T-helper 17 cell (primary cell): ENCODE results near the gene GTF2E1. TPM values are rescaled to one million over a fixed set of nuclear protein-coding genes. Genes with fewer than 3 reads are reported as not detected.
A peak's percentile ranks its signal among the peaks of the same experiment; 100 is the strongest.
"Not testable (repeated sequence)": the region's sequence is repeated elsewhere in the genome, so short reads cannot be mapped to it uniquely, and the experiment has no call there.

ENCODE experiments used
- ATAC-seq: fragments of 150-1000 bp; cut with Tn5 transposase; 2 replicates; pipeline ENCODE4 v1.10.0; 2021; ENCODE audit warnings: mild to moderate bottlenecking, moderate library complexity
- DNase-seq, 3 donors: peaks; one replicate each; pipeline versions ENCODE4 v3.0.0 to v3.0.0-alpha.2; 2020 to 2021
- H3K9me3 ChIP-seq: one replicate; pipeline ENCODE4 v1.7.0; 2013; ENCODE audit warnings: low read length, mild to moderate bottlenecking; ENCODE audit not compliant: control insufficient read depth, poor library complexity, severe bottlenecking
- H3K27ac Mint-ChIP-seq: one replicate; pipeline ENCODE4 v1.8.0; 2022; ENCODE audit warnings: mild to moderate bottlenecking, moderate library complexity, mixed read lengths
- H3K27me3 Mint-ChIP-seq: one replicate; pipeline ENCODE4 v1.8.0; 2022; ENCODE audit warnings: mixed read lengths
- H3K36me3 Mint-ChIP-seq: one replicate; pipeline ENCODE4 v1.8.0; 2022; ENCODE audit warnings: low read depth, mixed read lengths
- H3K4me1 Mint-ChIP-seq: one replicate; pipeline ENCODE4 v1.8.0; 2022; ENCODE audit warnings: mild to moderate bottlenecking, mixed read lengths
- H3K4me3 Mint-ChIP-seq: one replicate; pipeline ENCODE4 v1.8.0; 2022; ENCODE audit warnings: mild to moderate bottlenecking, moderate library complexity, mixed read lengths
- total RNA-seq, 4 donors: library from RNA in 2 of 4; stranded (reverse) in 2 of 4; gene quantifications; one replicate each; pipeline ENCODE4 v1.2.3 and lab custom pipeline; 2022 to 2026

GTF2E1 gene
- total RNA-seq, 2 donors from 2014 or later = 9.6 to 11.4 TPM

- Mint-ChIP-seq H3K36me3 (peaks cover 2% of the 10 kb centered on the region), H3K27ac (no peak overlapping the region), H3K27me3 (no peaks in the 10 kb centered on the region), H3K4me1 (peaks cover 49% of the 10 kb centered on the region), H3K4me3 (no peak overlapping the region)
- DNase-seq (no peak), ATAC-seq (no peak)
- H3K9me3 ChIP-seq = no peaks in the 10 kb centered on the region
These were observed 23.4 kb downstream of the GTF2E1 start for GRCh38 chr3:120765830-120766493.

DNA sequence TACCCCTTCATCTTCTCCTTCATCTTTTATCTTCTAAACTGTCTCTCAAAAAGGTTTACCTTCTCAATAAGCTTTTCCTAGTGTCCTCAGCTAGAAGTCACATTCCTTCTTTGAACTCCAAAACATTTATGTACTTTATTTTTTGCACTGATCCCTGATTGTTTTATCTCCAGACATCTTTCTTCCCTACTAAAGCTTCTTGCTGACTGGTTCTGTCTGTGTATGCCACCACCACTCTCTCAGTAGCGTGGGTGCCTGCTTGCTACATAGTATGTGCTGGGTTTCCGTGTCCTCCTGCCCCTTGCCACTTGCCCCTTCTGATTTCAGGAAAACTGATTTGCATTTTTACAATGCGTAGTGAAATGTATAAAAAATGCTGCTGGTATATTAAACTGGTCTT lies 24.0 kb downstream of the GTF2E1 start:
- ATAC-seq = no peak
- H3K4me3 Mint-ChIP-seq = no peak overlapping the region
- H3K36me3 Mint-ChIP-seq = peaks cover 2% of the 10 kb centered on the region
- H3K9me3 ChIP-seq = no peaks in the 10 kb centered on the region
- no peak for DNase-seq
- H3K4me1 Mint-ChIP-seq = peaks cover 45% of the 10 kb centered on the region
- no peaks in the 10 kb centered on the region for H3K27me3 Mint-ChIP-seq
- H3K27ac Mint-ChIP-seq = peak overlapping the region; percentile 11

DNA sequence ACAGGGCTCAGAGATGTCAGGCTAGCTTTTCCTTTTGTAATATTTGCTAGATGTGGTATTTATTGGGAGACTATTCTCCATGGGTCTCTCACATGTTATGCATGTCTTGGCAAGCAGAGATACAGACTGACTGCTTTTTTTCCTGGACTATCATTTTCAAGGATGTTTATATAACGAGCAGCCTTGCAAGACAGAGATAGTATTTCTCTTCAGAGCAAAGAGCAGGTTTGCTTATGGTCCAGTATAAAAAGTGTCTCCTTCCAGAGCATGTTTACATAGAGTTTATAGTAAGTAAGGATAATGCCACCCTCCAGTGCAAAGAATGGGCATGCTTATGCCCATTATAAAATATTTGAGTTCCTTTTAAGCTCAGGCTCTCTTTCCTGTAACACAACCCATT lies 24.6 kb downstream of the GTF2E1 start:
- DNase-seq = no peak
- H3K27ac Mint-ChIP-seq = peak overlapping the region; percentile 11
- no peak for ATAC-seq
- H3K36me3 Mint-ChIP-seq = peaks cover 2% of the 10 kb centered on the region
- H3K4me3 Mint-ChIP-seq = no peak overlapping the region
- H3K27me3 Mint-ChIP-seq = no peaks in the 10 kb centered on the region
- H3K4me1 Mint-ChIP-seq = peaks cover 44% of the 10 kb centered on the region
- H3K9me3 ChIP-seq = no peaks in the 10 kb centered on the region

GRCh38 chr3:120769436-120769835 lies 26.9 kb downstream of the GTF2E1 start:
- H3K4me1 Mint-ChIP-seq = peaks cover 38% of the 10 kb centered on the region
- peaks cover 6% of the 10 kb centered on the region for H3K36me3 Mint-ChIP-seq
- DNase-seq = no peak
- H3K9me3 ChIP-seq = no peaks in the 10 kb centered on the region
- H3K4me3 Mint-ChIP-seq = no peak overlapping the region
- no peak for ATAC-seq
- H3K27ac Mint-ChIP-seq = peak overlapping the region; percentile 16
- H3K27me3 Mint-ChIP-seq = no peaks in the 10 kb centered on the region

DNA sequence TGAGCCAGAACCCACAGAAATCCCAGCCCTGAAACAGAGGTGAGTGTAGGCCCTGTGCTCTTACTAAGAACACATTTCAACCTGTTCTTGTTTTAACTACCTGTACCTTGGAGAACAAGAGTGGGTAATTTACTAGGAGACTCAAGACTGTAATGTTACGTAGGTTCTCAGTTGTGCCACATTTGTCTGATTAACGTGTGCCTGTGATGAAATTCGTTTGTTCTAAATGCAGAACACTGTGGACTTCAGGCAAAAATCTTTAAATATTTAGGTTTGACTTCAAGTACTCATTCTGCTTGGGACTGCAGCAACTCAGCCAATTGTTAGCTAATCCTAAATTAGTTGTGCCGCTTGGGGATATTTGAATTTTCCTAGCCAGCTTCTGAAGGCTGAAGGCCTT lies 28.3 kb downstream of the GTF2E1 start:
- no peaks in the 10 kb centered on the region for H3K9me3 ChIP-seq
- DNase-seq (no peak), ATAC-seq (no peak)
- Mint-ChIP-seq H3K27me3 (no peaks in the 10 kb centered on the region), H3K36me3 (peaks cover 6% of the 10 kb centered on the region), H3K4me1 (peaks cover 33% of the 10 kb centered on the region), H3K4me3 (no peak overlapping the region), H3K27ac (no peak overlapping the region)

DNA sequence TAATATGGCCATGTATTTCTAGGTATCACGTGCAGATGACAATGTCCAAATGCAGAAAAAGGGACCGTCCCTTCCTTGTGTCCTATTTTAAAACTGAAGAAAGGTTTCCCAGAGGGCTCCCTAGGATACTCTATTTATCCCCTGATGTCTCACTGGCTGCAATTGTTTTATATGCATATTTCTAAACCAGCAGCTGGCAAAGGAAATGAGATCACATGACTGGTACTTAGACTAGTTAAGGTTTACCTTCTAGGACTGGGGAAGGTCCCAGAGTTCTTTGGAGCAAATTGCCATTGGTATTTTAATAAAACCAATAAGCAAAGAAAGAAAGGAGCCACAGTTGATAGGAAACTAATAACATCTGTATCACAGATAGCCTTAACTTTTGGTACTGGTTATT lies 29.5 kb downstream of the GTF2E1 start:
- Mint-ChIP-seq H3K4me1 (peaks cover 24% of the 10 kb centered on the region), H3K27ac (peak overlapping the region; percentile 83)

DNA sequence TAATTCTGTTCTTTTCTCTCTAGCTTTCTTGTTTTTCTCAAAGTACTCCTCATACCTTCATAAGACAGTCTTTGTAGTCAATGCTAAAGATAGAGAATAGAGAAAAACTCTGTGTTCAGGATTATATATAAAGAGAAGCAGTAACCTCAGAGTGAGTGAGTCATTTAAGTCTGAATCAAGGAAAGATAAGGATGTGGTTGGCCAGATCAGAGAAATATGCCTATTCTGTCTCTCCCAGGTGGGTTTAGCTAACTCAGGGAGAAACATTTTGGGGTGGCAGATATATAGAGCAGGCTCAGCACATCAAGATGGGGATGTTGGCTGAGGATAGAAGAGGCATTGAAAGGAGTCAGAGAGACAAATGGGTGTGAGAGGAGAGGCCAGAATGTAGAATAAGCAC lies 31.4 kb downstream of the GTF2E1 start:
- peak; percentile 33 for ATAC-seq
- peaks cover 16% of the 10 kb centered on the region for H3K4me1 Mint-ChIP-seq

More for the DNA sequence above, 29.5 kb downstream of the GTF2E1 start:
- H3K36me3 Mint-ChIP-seq = peaks cover 6% of the 10 kb centered on the region
- H3K9me3 ChIP-seq = no peaks in the 10 kb centered on the region
- H3K4me3 Mint-ChIP-seq = no peak overlapping the region
- DNase-seq (no peak), ATAC-seq (no peak)
- H3K27me3 Mint-ChIP-seq = no peaks in the 10 kb centered on the region

GRCh38 chr3:120775411-120775810 lies 32.9 kb downstream of the GTF2E1 start:
- ATAC-seq (no peak), DNase-seq (no peak)
- no peaks in the 10 kb centered on the region for H3K9me3 ChIP-seq
- no peak overlapping the region for H3K4me3 Mint-ChIP-seq
- no peak overlapping the region for H3K27ac Mint-ChIP-seq
- peaks cover 11% of the 10 kb centered on the region for H3K36me3 Mint-ChIP-seq
- H3K27me3 Mint-ChIP-seq = no peaks in the 10 kb centered on the region
- peaks cover 12% of the 10 kb centered on the region for H3K4me1 Mint-ChIP-seq

More for the DNA sequence above, 31.4 kb downstream of the GTF2E1 start:
- H3K9me3 ChIP-seq = no peaks in the 10 kb centered on the region
- peaks cover 5% of the 10 kb centered on the region for H3K36me3 Mint-ChIP-seq
- no peak for DNase-seq
- no peaks in the 10 kb centered on the region for H3K27me3 Mint-ChIP-seq
- H3K4me3 Mint-ChIP-seq = no peak overlapping the region
- H3K27ac Mint-ChIP-seq = no peak overlapping the region

- Mint-ChIP-seq H3K27me3 (no peaks in the 10 kb centered on the region), H3K4me3 (no peak overlapping the region), H3K27ac (peak overlapping the region; percentile 60), H3K4me1 (peaks cover 10% of the 10 kb centered on the region), H3K36me3 (peaks cover 18% of the 10 kb centered on the region)
- no peak for ATAC-seq
- no peaks in the 10 kb centered on the region for H3K9me3 ChIP-seq
- DNase-seq = no peak
These were observed 36.2 kb downstream of the GTF2E1 start for GRCh38 chr3:120778776-120779175.

- H3K27ac Mint-ChIP-seq = no peak overlapping the region
- no peak for ATAC-seq
- H3K27me3 Mint-ChIP-seq = no peaks in the 10 kb centered on the region
- H3K36me3 Mint-ChIP-seq = peaks cover 18% of the 10 kb centered on the region
- DNase-seq = no peak
- H3K4me3 Mint-ChIP-seq = no peak overlapping the region
- peaks cover 10% of the 10 kb centered on the region for H3K4me1 Mint-ChIP-seq
- H3K9me3 ChIP-seq = no peaks in the 10 kb centered on the region
These were observed 38.4 kb downstream of the GTF2E1 start for GRCh38 chr3:120780977-120781376.

DNA sequence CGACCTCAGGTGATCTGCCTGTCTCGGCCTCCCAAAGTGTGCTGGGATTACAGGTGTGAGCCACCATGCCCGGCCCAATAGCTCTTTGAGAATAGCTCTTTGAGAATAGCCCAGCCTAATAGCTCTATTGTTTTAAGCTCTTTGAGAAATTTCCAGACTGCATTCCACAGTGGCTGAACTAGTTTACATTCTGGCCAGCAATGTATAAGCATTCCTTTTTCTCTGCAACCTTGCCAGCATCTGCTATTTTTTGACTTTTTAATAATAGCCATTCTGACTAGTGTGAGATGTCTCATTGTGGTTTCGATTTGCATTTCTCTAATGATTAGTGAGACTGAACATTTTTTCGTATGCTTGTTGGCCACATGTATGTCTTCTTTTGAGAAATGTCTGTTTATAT lies 43.3 kb downstream of the GTF2E1 start:
- H3K27me3 Mint-ChIP-seq, H3K27ac Mint-ChIP-seq, DNase-seq, H3K9me3 ChIP-seq, ATAC-seq, H3K4me3 Mint-ChIP-seq: not testable (repeated sequence)
- peaks cover 10% of the 10 kb centered on the region for H3K36me3 Mint-ChIP-seq
- H3K4me1 Mint-ChIP-seq = peaks cover 13% of the 10 kb centered on the region

DNA sequence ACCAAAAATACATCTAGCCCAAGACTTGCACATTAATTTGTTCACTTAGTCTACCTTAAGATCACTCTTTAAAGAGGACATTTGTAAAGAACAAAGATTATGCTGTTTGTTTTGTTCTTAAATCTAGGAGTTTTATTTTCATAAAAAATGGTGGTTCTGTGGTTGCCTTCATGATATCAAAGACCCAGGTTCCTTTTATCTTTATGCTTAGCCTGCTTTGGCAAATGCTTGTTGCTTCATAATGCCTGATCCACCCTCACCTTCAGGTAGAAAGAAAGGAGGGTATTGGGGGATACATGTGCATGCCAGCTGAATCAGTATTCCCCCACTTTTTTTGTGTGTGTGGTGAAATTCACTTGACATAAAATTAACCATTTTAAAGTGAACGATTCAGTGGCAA lies 48.5 kb downstream of the GTF2E1 start:
- H3K4me3 Mint-ChIP-seq = no peak overlapping the region
- H3K36me3 Mint-ChIP-seq = no peaks in the 10 kb centered on the region
- ATAC-seq (no peak), DNase-seq (no peak)
- H3K9me3 ChIP-seq = no peaks in the 10 kb centered on the region
- peak overlapping the region; percentile 37 for H3K27ac Mint-ChIP-seq
- H3K4me1 Mint-ChIP-seq = peaks cover 9% of the 10 kb centered on the region
- H3K27me3 Mint-ChIP-seq = peaks cover under 1% of the 10 kb centered on the region

- peak overlapping the region; percentile 37 for H3K27ac Mint-ChIP-seq
- H3K36me3 Mint-ChIP-seq = no peaks in the 10 kb centered on the region
- ATAC-seq (no peak), DNase-seq (no peak)
- H3K4me1 Mint-ChIP-seq = peaks cover 9% of the 10 kb centered on the region
- H3K27me3 Mint-ChIP-seq = peaks cover 10% of the 10 kb centered on the region
- no peaks in the 10 kb centered on the region for H3K9me3 ChIP-seq
- H3K4me3 Mint-ChIP-seq = no peak overlapping the region
These were observed 49.4 kb downstream of the GTF2E1 start for GRCh38 chr3:120791913-120792312.

- Mint-ChIP-seq H3K36me3 (no peaks in the 10 kb centered on the region), H3K4me3 (no peak overlapping the region), H3K27me3 (peaks cover 11% of the 10 kb centered on the region), H3K27ac (peak overlapping the region; percentile 54), H3K4me1 (peaks cover 9% of the 10 kb centered on the region)
- ATAC-seq (no peak), DNase-seq (no peak)
- H3K9me3 ChIP-seq = no peaks in the 10 kb centered on the region
These were observed 51.1 kb downstream of the GTF2E1 start for GRCh38 chr3:120793601-120794000.
